GM15510 (cell line): ENCODE results near the gene ZSCAN26.

Experiments
- POLR2A ChIP-seq: IDR thresholded peaks from 3 replicates; pipeline ENCODE4 v1.6.1; 2011; ENCODE audit warnings: borderline replicate concordance; ENCODE audit not compliant: insufficient read length; ENCODE audit errors: extremely low read depth

The ZSCAN26 gene

DNA sequence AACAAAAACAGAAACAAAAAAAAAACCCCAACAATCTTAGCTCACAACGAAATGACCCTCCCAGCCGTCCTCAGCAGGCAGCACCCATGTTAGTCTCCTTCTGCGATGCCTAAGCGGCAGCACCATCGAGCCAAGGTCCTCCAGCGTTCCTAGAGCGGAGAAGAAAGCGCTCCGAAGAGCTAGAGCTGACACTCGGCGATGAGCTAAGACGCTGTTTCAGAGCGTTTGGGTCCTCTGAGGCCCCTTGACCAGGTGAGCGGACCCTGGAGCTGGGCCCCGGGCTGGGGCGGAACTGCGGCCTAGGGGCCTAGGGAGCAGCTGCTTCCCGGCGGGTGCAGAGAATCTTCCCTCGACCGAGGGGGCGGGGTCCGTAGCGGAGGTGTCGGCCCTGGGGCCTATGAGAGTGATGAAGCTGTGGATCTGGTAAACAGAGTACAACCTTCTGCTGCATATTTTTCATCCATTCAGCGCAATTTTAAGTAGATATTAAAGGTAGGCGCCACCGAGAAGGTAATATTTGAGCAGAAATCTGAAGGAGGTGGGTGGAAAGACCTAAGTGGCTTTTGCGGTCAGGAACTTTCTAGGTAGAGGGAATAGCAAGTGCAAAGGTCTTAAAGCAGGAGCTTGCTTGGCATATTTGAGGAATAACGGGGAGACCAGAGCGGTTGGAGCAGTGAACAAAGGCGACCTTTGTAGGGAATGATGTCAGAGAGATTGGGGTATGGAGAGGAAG, at the start of gene ZSCAN26:
Gene ZSCAN26, plus strand, starts transcription at position 182 of the 733 bp plus-strand sequence. CDS start 4,777 bp downstream, outside the sequence.
- TF ChIP-seq POLR2A, result peak; percentile 72

DNA sequence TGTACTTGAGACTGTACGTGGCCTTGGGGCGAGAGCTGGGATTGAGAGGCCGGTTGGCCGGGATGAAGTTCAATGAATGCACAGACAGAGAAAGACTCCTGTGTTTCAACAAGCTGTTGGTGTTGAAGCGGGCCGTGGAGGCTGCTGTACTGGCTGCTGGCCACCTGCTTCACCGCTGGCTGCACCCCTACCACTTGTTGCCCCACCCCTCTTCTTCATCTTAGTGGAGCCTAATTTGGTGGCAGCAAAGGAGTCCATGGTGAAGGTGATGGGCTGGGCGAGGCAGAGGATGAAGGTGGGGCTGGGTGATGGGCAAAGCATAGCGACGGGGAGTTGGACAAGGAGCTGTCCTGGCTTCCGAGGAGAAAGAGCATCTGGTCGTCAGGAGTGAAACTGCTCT, 49.1 kb upstream of the ZSCAN26 start:
- TF ChIP-seq POLR2A, result no peak

DNA sequence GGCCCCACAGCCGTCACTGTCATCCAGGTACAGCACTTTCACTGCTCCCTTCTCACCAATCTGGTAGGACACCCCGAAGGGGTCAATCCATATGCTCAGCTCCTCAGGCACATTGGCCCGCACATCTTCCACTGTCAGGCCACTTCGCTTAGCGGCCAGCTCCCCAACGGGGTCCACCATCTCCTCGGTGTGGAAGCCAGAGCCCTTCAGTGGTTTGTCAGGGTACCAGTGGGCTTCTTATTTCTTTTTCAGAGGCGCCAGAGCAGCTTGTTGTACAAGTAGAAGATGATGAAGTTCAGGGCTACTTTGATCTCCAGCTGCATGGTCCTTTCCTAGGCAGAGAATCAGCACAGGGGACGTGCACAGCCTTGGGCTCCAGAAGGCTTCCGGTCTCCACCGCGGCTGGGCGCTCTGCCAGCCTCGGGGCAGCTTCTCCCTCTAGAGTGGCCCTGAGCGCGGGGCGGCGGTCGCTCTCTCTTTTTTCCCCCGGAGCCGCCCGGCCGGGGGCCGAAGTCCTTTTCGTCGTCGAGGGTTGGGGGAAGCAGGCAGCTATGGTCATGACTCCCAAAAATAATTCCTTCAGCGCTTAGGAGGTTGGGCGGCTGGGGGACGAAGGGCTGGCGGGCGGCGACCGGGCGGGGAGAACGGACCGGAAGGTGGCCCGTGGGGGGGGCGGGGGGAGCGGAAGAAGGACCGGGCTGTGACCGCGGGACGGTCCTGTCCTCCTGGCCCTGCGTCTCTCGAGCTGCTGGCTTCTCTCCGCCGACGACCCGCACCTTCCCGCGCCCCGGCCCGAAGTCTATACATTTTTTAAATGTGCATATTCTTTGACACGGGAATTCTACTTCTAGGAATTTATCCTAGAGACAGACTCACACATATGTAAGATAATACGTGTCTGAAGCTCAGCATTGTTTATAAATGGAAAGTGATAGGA, 48.4 kb upstream of the ZSCAN26 start:
- peak; percentile 63 for TF ChIP-seq POLR2A

DNA sequence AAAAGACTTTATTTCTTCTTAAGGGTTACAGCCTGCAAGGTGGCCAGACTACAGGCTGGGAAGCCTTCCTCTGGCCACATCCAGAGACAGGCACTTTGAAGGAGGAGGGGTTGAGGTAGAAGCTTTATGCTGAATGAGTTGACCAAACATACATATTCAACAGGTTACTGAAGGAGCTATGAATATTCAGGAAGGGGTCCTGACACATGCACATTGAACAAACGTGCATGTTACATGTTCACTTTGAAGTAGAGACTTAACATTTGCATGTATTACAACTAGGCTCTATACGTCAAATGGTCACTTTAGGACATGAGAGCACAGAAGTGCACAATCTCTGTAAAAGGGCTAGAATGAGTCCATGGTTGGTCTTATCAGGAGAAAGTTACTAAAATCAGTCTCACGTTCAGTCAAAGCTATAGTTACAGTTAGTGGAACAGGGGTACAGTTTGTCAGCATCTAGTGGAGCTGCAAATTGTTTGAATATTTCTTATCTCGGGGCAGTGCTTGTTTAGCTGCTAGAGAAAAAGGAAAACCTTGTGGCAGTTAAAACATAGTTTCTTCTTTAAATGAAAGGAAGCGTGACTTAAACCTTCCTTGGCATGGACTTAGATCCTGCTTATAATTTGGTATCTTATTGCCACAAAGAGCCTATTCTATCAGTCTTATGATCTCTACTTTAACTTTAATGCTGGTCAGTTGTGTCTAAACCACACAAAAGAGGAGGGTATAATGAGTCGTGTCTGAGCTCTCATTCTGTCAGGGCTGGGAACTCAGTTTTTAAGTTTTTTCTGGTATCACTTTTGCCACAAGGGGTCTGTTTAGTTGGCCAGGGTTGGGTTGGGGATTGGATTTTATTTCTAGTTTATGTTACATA, 46.4 kb upstream of the ZSCAN26 start:
- TF ChIP-seq POLR2A, result no peak

DNA sequence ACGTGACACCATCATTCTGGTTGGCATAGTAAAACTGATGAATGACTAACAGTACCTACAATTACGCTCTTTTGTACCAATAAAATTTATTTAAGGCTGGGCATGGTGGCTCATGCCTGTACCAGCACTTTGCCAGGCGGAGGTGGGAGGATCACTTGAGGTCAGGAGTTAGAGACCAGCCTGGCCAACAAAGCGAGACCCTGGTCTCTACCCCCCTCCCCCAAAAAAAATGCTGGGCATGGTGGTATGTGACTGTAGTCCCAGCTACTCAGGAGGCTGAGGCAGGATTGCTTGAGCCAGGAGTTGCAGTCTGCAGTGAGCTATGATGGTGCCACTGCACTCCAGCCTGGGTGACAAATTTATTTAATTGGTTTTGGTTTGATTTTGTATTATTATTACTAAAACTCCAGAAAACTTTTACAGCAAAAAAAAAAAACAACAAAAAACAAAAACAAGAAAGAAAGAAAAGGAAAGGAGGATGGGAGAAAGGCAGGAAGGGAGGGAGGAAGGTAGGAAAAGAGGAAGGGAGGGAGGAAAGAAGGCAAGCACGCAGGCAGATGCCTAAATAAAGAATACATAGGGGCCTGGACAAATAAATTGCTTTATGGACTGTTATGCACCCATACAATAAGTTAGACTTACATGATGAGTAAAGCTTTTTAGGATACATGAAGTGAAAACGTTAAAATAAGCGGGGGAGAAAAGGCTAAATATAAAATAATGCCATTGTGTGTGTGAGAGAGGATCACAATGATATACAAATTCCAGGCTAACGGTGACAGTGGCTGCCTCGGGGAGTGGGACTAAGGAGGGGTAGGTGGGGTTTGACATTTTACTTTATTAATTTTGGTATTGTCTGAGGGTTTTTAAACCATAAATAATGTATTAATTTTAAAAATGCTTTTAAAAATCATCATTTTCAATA, 42.5 kb upstream of the ZSCAN26 start:
- no peak for TF ChIP-seq POLR2A

DNA sequence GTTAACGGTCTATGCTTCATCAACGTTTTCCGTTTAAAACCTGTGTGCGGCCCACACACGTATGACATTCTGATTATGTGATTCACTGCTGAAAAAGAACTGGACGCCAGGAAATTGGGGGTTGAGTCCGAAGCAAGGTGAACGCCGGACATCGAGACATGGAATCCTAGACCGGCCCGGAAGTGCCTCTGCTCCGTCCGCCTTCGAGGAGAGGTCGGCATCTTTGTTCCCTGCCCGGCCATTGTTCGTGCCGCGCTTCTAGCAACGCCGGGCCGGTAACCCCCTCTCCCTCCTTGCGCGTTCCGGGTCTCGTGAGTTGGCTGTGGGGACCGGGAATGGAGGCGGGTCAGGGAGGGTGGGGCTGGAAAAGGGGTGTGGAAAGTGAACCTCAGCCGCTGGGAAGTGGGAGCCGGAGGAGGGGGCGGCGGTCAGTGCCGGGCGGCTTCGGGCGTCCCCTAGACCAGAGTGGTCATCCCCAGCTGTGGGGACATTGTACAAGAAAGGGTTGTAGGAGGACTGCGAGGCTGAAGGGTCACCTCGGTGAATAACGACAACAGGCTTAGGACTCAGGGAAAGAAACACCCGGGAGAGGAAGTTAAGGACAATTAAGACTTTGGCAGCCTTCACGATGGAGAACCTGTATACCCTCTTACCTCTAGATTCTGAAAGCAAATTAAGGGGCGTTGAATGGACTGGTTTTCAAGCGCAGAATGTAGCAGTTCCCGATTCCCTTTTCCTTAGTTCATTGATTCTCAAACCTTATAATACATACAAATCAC, 41.7 kb upstream of the ZSCAN26 start, which contains the start of gene ZSCAN9:
Gene ZSCAN9, plus strand, starts transcription at position 220 of the 779 bp plus-strand sequence. CDS start 1,810 bp downstream, outside the sequence.
- TF ChIP-seq POLR2A, result peak; percentile 77

DNA sequence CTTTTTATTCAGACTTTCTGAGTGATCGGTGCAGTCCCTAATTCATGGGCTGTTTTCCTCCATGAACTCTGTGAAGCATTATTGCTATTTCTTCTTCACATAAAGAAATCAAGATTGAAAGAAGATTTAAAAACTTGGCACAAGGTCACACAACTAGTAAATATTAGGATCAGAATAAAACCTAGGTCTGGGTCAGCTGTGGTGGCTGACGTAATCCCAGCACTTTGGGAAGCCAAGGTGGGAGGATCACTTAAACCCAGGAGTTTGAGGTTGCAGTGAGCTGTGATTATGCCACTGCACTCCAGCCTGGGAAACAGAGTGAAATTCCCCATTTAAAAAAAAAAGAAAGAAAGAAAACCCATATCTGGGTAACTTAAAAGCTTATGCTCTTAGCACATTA, 40.5 kb upstream of the ZSCAN26 start:
- no peak for TF ChIP-seq POLR2A

DNA sequence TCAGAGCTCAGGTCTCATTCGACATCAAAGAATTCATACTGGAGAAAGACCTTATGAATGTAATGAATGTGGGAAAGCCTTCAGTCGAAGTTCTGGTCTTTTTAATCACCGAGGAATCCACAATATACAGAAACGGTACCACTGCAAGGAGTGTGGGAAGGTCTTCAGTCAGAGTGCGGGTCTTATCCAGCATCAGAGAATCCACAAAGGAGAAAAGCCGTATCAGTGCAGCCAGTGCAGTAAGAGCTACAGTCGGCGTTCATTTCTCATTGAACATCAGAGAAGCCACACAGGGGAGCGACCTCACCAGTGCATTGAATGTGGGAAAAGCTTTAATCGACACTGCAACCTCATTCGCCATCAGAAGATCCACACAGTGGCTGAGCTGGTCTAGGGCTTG, 34.2 kb upstream of the ZSCAN26 start:
- TF ChIP-seq POLR2A, result no peak

DNA sequence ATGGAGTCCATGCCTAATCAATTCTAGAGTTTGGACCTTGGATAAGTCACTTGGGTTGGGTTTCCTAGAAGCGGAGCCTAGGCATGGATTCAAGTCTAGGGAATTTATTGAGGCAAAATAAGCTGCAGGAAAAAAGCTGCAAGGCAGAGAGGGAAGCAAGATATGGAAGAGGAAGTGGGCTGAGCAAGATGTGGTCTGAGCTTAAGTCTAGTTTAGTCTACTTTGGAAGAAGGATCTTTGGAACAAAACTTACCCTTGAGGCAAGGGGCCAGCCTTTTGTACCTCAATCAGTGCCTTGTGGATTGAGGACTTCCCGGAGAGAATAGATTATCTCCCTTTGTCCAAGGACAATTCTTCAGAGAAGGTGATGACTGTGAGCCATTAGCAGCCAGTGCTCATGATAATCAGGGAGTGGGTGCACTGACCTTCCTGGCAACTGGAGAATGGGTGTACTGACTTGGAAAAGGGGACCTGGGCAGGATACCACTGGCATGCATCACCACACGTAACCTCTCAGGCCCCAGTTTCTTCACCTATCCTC, 31.0 kb upstream of the ZSCAN26 start:
- no peak for TF ChIP-seq POLR2A

DNA sequence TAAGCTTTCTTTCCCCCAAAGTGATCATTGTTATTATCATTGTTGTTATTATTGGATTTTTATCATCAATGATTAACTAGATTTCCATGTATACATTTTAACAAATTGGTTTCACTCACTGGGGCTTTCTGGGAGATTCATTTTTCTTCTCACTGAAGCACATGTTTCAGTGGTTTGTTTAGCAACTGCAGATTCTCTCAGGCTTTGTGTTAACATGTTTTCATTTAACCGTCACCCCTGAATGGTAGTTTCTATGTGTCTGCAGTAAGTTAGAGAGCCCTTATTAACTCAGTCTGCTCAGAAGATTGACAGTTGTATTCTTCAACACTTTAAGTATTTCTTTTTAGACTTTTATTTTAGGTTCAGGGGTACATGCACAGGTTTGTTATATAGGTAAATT, 27.3 kb upstream of the ZSCAN26 start:
- no peak for TF ChIP-seq POLR2A

DNA sequence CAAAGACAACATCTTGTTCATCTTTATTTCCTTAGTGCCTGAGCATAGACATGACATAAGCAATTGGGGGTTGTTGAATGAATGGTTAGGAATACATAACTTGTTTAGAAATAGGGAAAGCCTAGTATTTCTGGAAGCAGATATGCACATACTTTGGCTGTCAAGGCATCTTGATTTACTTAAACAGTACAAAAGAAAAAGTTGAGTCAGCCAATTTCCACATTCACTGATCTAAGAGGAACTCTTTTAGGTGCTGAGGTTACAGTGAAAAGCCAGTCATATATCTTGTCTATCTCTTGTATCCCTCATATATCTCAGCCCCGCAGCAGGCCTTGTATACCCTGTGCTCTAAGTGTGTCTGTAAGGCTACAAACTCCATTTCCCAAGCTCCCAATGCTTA, 26.5 kb upstream of the ZSCAN26 start:
- TF ChIP-seq POLR2A, result no peak

DNA sequence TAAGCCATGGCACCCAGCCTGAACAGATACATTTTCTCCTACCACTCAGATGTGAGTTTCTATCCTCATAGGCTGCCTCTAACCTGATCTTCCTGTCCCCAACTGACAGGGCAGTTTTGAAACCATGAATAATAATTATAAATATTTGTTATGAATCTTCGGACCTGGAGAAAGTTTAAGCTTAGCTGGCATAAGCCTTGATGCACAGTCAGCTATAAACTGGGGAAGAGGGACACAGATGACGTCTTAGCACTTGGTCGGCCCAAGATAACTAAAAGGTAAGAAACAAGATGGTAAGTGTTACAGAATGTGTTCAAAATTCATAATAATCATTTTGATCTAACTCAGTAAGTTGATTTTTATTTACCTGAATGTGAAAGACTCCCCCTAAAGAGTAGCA, 23.0 kb upstream of the ZSCAN26 start:
- TF ChIP-seq POLR2A, result no peak
